ENCODE results near the gene GLRA2. TPM values are rescaled to one million over a fixed set of nuclear protein-coding genes. Genes with fewer than 3 reads are reported as not detected.

The GLRA2 gene
- total RNA-seq, 1 donor from 2014 or later = 1.0 TPM

GRCh38 chrX:14509325-14510057 is 19.8 kb upstream of the GLRA2 start:
- H3K9me3 ChIP-seq (ENCODE audit: control insufficient read depth in 3 of 3, low read length in 3 of 3) = no peaks in the 10 kb centered on the region
- no peaks in the 10 kb centered on the region for H3K36me3 ChIP-seq (ENCODE audit: control insufficient read depth in 3 of 3, insufficient read depth in 3 of 3, low read length in 3 of 3)
- peaks cover 0 to 2% (median 0%) of the 10 kb centered on the region in 3 donors for H3K4me1 ChIP-seq (ENCODE audit: control insufficient read depth in 3 of 3, insufficient read depth in 3 of 3, low read length in 3 of 3)
- H3K27ac ChIP-seq (ENCODE audit: low read depth, low read length) = no peak overlapping the region
- H3K4me3 ChIP-seq (ENCODE audit: low read length in 3 of 3) = no peak overlapping the region
- no peak overlapping the region for H3K9ac ChIP-seq (ENCODE audit: low read depth in 1 of 3, low read length in 3 of 3)
- no peaks in the 10 kb centered on the region for H3K27me3 ChIP-seq (ENCODE audit: control insufficient read depth in 3 of 3, insufficient read depth in 3 of 3, low read length in 3 of 3)

- H3K4me3 ChIP-seq (ENCODE audit: low read length in 3 of 3) = no peak overlapping the region
- no peaks in the 10 kb centered on the region for H3K36me3 ChIP-seq (ENCODE audit: control insufficient read depth in 3 of 3, insufficient read depth in 3 of 3, low read length in 3 of 3)
- no peaks in the 10 kb centered on the region for H3K4me1 ChIP-seq (ENCODE audit: control insufficient read depth in 3 of 3, insufficient read depth in 3 of 3, low read length in 3 of 3)
- no peak overlapping the region for H3K9ac ChIP-seq (ENCODE audit: low read depth in 1 of 3, low read length in 3 of 3)
- no peak overlapping the region for H3K27ac ChIP-seq (ENCODE audit: low read depth, low read length)
- H3K27me3 ChIP-seq (ENCODE audit: control insufficient read depth in 3 of 3, insufficient read depth in 3 of 3, low read length in 3 of 3) = no peaks in the 10 kb centered on the region
- no peaks in the 10 kb centered on the region for H3K9me3 ChIP-seq (ENCODE audit: control insufficient read depth in 3 of 3, low read length in 3 of 3)
These were observed 577 bp upstream of the GLRA2 start for GRCh38 chrX:14528629-14529289.

- Histone ChIP-seq H3K4me1 (ENCODE audit: control insufficient read depth in 3 of 3, insufficient read depth in 3 of 3, low read length in 3 of 3) (no peaks in the 10 kb centered on the region), H3K27me3 (ENCODE audit: control insufficient read depth in 3 of 3, insufficient read depth in 3 of 3, low read length in 3 of 3) (no peaks in the 10 kb centered on the region), H3K27ac (ENCODE audit: low read depth, low read length) (no peak overlapping the region), H3K9ac (ENCODE audit: low read depth in 1 of 3, low read length in 3 of 3) (no peak overlapping the region), H3K36me3 (ENCODE audit: control insufficient read depth in 3 of 3, insufficient read depth in 3 of 3, low read length in 3 of 3) (no peaks in the 10 kb centered on the region), H3K4me3 (ENCODE audit: low read length in 3 of 3) (no peak overlapping the region), H3K9me3 (ENCODE audit: control insufficient read depth in 3 of 3, low read length in 3 of 3) (no peaks in the 10 kb centered on the region)
These were observed 4.5 kb downstream of the GLRA2 start for GRCh38 chrX:14533867-14534266.

GRCh38 chrX:14546190-14546589 is 16.9 kb downstream of the GLRA2 start:
- Histone ChIP-seq H3K27ac (ENCODE audit: low read depth, low read length) (no peak overlapping the region), H3K27me3 (ENCODE audit: control insufficient read depth in 3 of 3, insufficient read depth in 3 of 3, low read length in 3 of 3) (no peaks in the 10 kb centered on the region), H3K9ac (ENCODE audit: low read depth in 1 of 3, low read length in 3 of 3) (no peak overlapping the region), H3K4me3 (ENCODE audit: low read length in 3 of 3) (no peak overlapping the region), H3K36me3 (ENCODE audit: control insufficient read depth in 3 of 3, insufficient read depth in 3 of 3, low read length in 3 of 3) (no peaks in the 10 kb centered on the region), H3K9me3 (ENCODE audit: control insufficient read depth in 3 of 3, low read length in 3 of 3) (no peaks in the 10 kb centered on the region), H3K4me1 (ENCODE audit: control insufficient read depth in 3 of 3, insufficient read depth in 3 of 3, low read length in 3 of 3) (no peaks in the 10 kb centered on the region)

GRCh38 chrX:14554131-14554715 is 24.9 kb downstream of the GLRA2 start:
- Histone ChIP-seq H3K9me3 (ENCODE audit: control insufficient read depth in 3 of 3, low read length in 3 of 3) (no peaks in the 10 kb centered on the region), H3K27me3 (ENCODE audit: control insufficient read depth in 3 of 3, insufficient read depth in 3 of 3, low read length in 3 of 3) (no peaks in the 10 kb centered on the region), H3K4me1 (ENCODE audit: control insufficient read depth in 3 of 3, insufficient read depth in 3 of 3, low read length in 3 of 3) (no peaks in the 10 kb centered on the region), H3K4me3 (ENCODE audit: low read length in 3 of 3) (no peak overlapping the region), H3K36me3 (ENCODE audit: control insufficient read depth in 3 of 3, insufficient read depth in 3 of 3, low read length in 3 of 3) (no peaks in the 10 kb centered on the region), H3K27ac (ENCODE audit: low read depth, low read length) (no peak overlapping the region), H3K9ac (ENCODE audit: low read depth in 1 of 3, low read length in 3 of 3) (no peak overlapping the region)

GRCh38 chrX:14564058-14564457 is 34.7 kb downstream of the GLRA2 start:
- Histone ChIP-seq H3K27ac (ENCODE audit: low read depth, low read length) (no peak overlapping the region), H3K36me3 (ENCODE audit: control insufficient read depth in 3 of 3, insufficient read depth in 3 of 3, low read length in 3 of 3) (no peaks in the 10 kb centered on the region)

GRCh38 chrX:14573161-14573560 is 43.8 kb downstream of the GLRA2 start:
- Histone ChIP-seq H3K4me1 (ENCODE audit: control insufficient read depth in 3 of 3, insufficient read depth in 3 of 3, low read length in 3 of 3) (no peaks in the 10 kb centered on the region), H3K27ac (ENCODE audit: low read depth, low read length) (no peak overlapping the region), H3K27me3 (ENCODE audit: control insufficient read depth in 3 of 3, insufficient read depth in 3 of 3, low read length in 3 of 3) (no peaks in the 10 kb centered on the region), H3K9ac (ENCODE audit: low read depth in 1 of 3, low read length in 3 of 3) (no peak overlapping the region), H3K36me3 (ENCODE audit: control insufficient read depth in 3 of 3, insufficient read depth in 3 of 3, low read length in 3 of 3) (no peaks in the 10 kb centered on the region), H3K9me3 (ENCODE audit: control insufficient read depth in 3 of 3, low read length in 3 of 3) (no peaks in the 10 kb centered on the region), H3K4me3 (ENCODE audit: low read length in 3 of 3) (no peak overlapping the region)

More at GRCh38 chrX:14564058-14564457, 34.7 kb downstream of the GLRA2 start:
- no peak overlapping the region for H3K4me3 ChIP-seq (ENCODE audit: low read length in 3 of 3)
- no peaks in the 10 kb centered on the region for H3K4me1 ChIP-seq (ENCODE audit: control insufficient read depth in 3 of 3, insufficient read depth in 3 of 3, low read length in 3 of 3)
- H3K9me3 ChIP-seq (ENCODE audit: control insufficient read depth in 3 of 3, low read length in 3 of 3) = peaks cover 0 to 5% (median 0%) of the 10 kb centered on the region in 3 donors
- no peaks in the 10 kb centered on the region for H3K27me3 ChIP-seq (ENCODE audit: control insufficient read depth in 3 of 3, insufficient read depth in 3 of 3, low read length in 3 of 3)
- no peak overlapping the region for H3K9ac ChIP-seq (ENCODE audit: low read depth in 1 of 3, low read length in 3 of 3)

GRCh38 chrX:14581081-14581480 is 51.7 kb downstream of the GLRA2 start:
- H3K36me3 ChIP-seq (ENCODE audit: control insufficient read depth in 3 of 3, insufficient read depth in 3 of 3, low read length in 3 of 3) = no peaks in the 10 kb centered on the region
- no peak overlapping the region for H3K9ac ChIP-seq (ENCODE audit: low read depth in 1 of 3, low read length in 3 of 3)
- no peak overlapping the region for H3K4me3 ChIP-seq (ENCODE audit: low read length in 3 of 3)
- no peaks in the 10 kb centered on the region for H3K27me3 ChIP-seq (ENCODE audit: control insufficient read depth in 3 of 3, insufficient read depth in 3 of 3, low read length in 3 of 3)
- H3K27ac ChIP-seq (ENCODE audit: low read depth, low read length) = no peak overlapping the region
- no peaks in the 10 kb centered on the region for H3K9me3 ChIP-seq (ENCODE audit: control insufficient read depth in 3 of 3, low read length in 3 of 3)
- H3K4me1 ChIP-seq (ENCODE audit: control insufficient read depth in 3 of 3, insufficient read depth in 3 of 3, low read length in 3 of 3) = no peaks in the 10 kb centered on the region

- H3K4me3 ChIP-seq (ENCODE audit: low read length in 3 of 3) = no peak overlapping the region
- no peaks in the 10 kb centered on the region for H3K36me3 ChIP-seq (ENCODE audit: control insufficient read depth in 3 of 3, insufficient read depth in 3 of 3, low read length in 3 of 3)
- H3K9me3 ChIP-seq (ENCODE audit: control insufficient read depth in 3 of 3, low read length in 3 of 3) = no peaks in the 10 kb centered on the region
- H3K9ac ChIP-seq (ENCODE audit: low read depth in 1 of 3, low read length in 3 of 3) = no peak overlapping the region
- no peaks in the 10 kb centered on the region for H3K4me1 ChIP-seq (ENCODE audit: control insufficient read depth in 3 of 3, insufficient read depth in 3 of 3, low read length in 3 of 3)
- no peak overlapping the region for H3K27ac ChIP-seq (ENCODE audit: low read depth, low read length)
- no peaks in the 10 kb centered on the region for H3K27me3 ChIP-seq (ENCODE audit: control insufficient read depth in 3 of 3, insufficient read depth in 3 of 3, low read length in 3 of 3)
These were observed 55.2 kb downstream of the GLRA2 start for GRCh38 chrX:14584548-14584947.

- no peak overlapping the region for H3K9ac ChIP-seq (ENCODE audit: low read depth in 1 of 3, low read length in 3 of 3)
- H3K4me1 ChIP-seq (ENCODE audit: control insufficient read depth in 3 of 3, insufficient read depth in 3 of 3, low read length in 3 of 3) = no peaks in the 10 kb centered on the region
- no peaks in the 10 kb centered on the region for H3K9me3 ChIP-seq (ENCODE audit: control insufficient read depth in 3 of 3, low read length in 3 of 3)
- no peak overlapping the region for H3K27ac ChIP-seq (ENCODE audit: low read depth, low read length)
- H3K36me3 ChIP-seq (ENCODE audit: control insufficient read depth in 3 of 3, insufficient read depth in 3 of 3, low read length in 3 of 3) = no peaks in the 10 kb centered on the region
- no peaks in the 10 kb centered on the region for H3K27me3 ChIP-seq (ENCODE audit: control insufficient read depth in 3 of 3, insufficient read depth in 3 of 3, low read length in 3 of 3)
- no peak overlapping the region for H3K4me3 ChIP-seq (ENCODE audit: low read length in 3 of 3)
These were observed 60.9 kb downstream of the GLRA2 start for GRCh38 chrX:14590216-14590615.

Measured in skeletal muscle tissue (tissue), 4 donors.